GM12873 (cell line): Measurements from ENCODE around the gene COL25A1.
A peak's percentile ranks its signal among the peaks of the same experiment; 100 is the strongest.

Experiments
- CTCF ChIP-seq: IDR thresholded peaks from 2 replicates; pipeline ENCODE4 v1.5.1; 2012; ENCODE audit warnings: low read depth, mild to moderate bottlenecking, moderate library complexity, low read length, control low read depth; ENCODE audit not compliant: insufficient read depth; ENCODE audit errors: missing control alignments

The COL25A1 gene

GRCh38 chr4:109302361-109303139 is at the start of gene COL25A1:
Gene COL25A1, minus strand, starts transcription at chr4:109302658.
- TF ChIP-seq CTCF, result no peak

GRCh38 chr4:109350121-109350520 is 47.7 kb upstream of the COL25A1 start:
- no peak for TF ChIP-seq CTCF

GRCh38 chr4:109334129-109335105 is 32.0 kb upstream of the COL25A1 start:
- TF ChIP-seq CTCF, result no peak

- TF ChIP-seq CTCF, result peak; percentile 52
These were observed 30.5 kb upstream of the COL25A1 start for GRCh38 chr4:109332926-109333464.

GRCh38 chr4:109327641-109328040 is 25.2 kb upstream of the COL25A1 start:
- no peak for TF ChIP-seq CTCF

- TF ChIP-seq CTCF, result no peak
These were observed 23.2 kb upstream of the COL25A1 start for GRCh38 chr4:109325698-109326097.

- TF ChIP-seq CTCF, result no peak
These were observed 20.9 kb upstream of the COL25A1 start for GRCh38 chr4:109323348-109323747.
